HG03025 (cell line): ENCODE data around the gene IGFALS.
"Not testable (repeated sequence)": the region's sequence is repeated elsewhere in the genome, so short reads cannot be mapped to it uniquely, and the experiment has no call there.

Source experiments
- ATAC-seq: cut with Tn5 transposase; IDR thresholded peaks from one replicate; pipeline ENCODE4 v1.9.1; 2021; ENCODE audit warnings: mild to moderate bottlenecking, moderate library complexity; ENCODE audit not compliant: unreplicated experiment, low FRiP score

Gene IGFALS

DNA sequence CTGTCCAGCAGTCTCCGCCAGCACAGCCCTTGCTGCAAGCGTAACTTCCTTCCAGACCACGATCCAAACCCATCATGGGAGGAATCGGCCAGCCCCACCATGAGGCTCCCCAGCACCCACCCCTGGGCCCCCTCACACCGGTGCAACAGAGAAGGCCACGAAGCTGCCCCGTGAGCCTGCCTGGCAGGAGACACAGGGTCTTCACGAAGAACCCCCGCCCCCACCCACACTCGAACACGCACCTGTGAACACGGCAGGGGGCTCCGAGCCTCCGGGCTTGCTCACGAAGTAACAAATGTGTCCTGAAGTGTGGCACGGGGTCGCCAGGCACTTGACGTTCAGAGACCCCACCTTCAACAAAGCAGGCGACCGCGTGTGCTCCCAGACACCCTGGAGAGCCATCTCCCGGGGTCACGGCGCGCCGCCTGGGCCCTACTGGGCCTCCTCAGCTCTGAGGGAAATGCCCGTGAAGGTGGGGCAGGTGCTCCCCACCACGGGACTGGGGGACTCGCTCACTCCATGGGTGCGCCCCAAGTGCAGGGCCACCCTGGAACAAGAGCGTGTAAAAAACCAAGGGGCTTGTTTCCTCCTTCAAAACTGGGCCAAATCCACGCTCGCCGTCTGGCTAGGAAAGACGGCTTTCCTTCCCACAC is 25.5 kb upstream of the IGFALS start:
- no peak for ATAC-seq

DNA sequence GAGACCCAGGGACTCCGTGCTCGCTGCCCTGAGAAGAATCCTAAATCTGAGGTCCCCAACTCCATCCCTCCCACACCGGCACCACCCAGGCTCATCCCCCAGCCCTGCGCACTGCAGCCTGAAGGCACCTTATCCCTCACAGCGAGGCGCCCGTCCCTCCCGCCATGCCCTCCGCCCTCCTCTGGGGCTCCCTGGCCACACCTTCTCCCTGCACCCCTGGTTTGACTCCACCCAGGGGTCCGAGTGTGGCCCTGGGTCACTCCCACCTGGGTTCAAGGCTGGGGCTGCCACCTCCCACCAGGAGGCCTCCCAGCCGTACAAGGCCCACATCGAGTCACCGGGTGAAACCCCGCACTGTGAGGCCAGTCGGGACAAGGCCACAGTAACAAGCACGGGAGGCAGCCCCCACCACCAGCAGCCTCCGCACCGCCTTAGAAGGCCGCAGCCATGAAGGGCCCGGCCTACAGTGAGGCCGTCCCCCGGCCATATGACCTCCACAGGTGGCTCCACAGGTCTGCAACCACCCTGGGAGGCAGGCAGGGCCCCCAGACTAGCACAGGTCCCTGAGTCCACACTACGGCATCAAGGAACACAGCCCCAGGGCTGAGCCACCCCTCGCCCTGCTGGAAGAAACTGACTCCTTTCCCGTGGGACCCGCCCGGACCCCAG is 24.8 kb upstream of the IGFALS start:
- no peak for ATAC-seq

DNA sequence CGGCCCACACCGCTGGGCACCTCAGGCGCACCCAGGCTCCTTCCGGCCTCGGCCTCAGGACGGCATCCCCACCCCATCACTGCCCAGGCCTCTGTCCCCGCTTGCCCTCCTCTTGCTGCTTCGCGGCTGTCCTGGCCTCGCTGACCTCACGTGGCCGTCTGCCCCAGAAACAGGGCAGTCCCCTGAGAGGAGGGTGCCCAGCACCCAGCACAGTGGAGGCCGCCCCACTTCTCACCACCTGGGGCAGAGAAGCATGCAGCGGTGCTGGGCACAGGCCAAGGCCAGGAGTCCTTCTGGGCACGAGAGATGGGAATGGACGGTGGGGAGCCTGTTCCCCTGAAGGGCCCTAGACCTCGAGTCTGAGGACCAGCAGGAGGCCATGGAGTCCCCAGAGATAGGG is 24.2 kb upstream of the IGFALS start:
- no peak for ATAC-seq

DNA sequence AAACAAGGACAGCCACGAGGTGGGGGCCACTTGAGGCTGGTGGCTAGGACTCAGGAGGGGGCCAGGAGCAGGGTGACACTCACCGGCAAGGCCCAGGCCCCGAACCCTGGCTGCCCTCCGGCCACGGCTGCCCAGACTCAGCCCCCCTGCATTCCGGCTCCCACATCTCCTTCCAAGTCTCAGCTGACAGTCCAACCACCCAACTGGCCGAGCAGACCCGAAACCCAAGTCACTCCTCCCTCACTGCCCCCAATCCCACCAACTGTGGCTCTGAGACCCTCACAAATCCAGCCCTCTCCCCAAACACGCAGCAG is 23.7 kb upstream of the IGFALS start:
- no peak for ATAC-seq

DNA sequence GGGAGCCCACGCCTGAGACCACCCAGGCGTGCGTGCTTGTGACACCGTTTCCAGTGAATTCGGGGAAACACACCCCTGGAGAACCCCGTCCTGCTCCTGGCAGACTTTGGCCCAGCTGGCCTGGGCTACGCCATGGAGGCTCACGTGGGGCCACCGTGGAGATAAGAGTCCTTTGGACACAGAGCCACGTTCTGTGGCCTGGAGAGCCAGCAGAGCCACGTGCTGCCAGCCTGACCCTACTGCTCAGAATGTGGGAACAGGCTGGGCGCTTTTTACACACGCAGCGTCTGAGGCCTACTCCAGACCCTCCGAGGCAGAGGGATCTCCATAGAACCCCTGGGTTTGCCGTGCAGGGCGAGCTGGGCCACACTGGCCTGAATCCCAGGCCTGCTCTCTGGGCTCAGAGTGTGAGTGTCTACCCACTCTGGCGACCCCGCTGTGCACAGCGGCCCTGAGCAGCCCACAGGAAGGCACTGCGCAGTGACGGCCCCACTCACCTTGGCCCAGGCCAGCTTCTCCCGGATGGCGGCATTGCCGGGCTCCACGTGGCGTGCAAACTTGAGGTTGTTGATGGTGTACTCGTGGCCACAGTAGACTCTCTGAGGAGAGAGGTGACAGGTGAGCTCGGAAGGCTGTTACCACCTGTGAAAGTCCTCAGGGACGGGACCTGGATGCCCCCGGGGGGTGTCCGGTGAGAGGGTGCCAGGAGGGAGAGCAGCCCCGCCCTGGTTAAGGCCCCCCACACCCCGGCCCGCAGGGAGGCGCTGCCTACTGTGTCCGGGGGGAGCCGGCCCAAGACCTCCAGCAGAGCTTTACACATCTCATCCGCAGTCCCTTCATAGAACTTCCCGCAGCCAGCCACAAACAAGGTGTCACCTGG is 23.1 kb upstream of the IGFALS start:
- no peak for ATAC-seq

DNA sequence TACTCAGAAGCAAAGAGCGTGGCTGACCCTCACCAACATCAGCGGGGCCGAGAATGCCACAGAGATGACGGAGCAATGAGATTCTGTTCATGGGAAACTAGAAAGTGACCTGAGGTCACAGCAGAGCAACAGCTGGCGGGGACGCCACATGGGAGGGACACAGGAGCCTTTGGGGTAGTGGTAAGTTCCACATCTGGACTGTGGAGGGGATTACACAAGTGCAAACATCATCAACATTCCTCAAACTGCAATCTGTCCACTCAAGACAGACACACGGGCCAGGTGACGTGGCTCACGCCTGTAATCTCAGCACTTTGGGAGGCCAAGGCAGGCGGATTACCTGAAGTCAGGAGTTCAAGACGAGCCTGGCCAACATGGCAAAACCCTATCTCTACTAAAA is 22.0 kb upstream of the IGFALS start:
- no peak for ATAC-seq

DNA sequence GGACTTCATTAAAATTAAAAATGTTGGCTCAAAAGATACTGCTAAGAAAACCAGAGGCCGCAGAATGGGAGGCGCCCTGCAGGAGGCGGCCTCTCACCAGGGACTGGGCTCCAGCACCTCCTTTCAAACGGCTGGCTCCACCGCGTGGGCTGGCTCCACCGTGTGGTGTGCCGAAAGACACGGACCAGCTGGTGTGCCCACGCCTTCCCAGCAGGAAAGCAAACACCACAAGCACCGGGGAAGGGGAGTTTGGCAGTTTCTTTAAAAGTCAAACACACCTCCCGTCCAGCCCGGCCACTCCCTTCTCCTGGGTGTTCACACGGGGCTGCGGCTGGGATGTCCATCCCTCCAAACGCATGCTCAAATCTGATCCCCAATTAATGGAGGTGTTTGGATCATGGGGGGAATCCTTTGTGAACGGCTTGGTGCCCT is 19.2 kb upstream of the IGFALS start:
- ATAC-seq = no peak

DNA sequence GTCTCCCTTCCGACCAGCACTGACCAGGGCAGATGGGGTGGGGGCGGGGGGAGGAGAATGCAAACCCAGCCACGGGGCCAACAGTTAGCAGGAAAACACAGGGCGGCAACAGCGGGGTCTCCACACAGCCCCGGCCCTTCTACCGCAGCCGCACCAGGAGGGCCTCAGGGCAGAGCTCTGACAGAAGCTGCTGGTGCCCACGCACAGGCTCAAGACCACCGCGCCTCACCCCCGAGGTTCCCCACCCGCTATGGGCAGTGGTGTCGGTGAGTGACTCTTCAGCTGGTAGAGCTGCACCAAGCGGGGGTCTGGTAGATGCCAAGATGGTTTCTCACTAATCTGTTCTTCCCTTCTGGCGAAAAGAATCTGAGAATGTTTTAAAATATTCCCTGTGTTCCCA is 17.0 kb upstream of the IGFALS start:
- no peak for ATAC-seq

DNA sequence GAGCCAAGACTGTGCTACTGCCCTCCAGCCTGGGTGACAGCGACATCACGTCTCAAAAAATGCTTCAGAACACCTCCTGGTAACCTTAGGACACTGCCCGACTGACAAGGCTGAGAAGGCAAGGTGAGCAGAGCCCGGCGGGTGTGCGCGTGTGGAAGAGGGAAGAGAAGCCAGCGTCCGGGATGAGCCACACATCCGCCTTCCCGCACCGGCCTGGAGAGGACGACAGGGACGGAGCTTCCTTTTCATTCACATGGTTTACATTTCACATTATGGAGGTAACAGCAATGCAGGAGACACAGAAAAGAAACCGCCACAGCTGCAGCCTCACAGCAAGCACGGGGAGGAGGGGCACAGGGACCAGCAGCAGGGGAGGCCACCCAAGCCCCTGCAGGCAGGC is 16.6 kb upstream of the IGFALS start:
- ATAC-seq = no peak

DNA sequence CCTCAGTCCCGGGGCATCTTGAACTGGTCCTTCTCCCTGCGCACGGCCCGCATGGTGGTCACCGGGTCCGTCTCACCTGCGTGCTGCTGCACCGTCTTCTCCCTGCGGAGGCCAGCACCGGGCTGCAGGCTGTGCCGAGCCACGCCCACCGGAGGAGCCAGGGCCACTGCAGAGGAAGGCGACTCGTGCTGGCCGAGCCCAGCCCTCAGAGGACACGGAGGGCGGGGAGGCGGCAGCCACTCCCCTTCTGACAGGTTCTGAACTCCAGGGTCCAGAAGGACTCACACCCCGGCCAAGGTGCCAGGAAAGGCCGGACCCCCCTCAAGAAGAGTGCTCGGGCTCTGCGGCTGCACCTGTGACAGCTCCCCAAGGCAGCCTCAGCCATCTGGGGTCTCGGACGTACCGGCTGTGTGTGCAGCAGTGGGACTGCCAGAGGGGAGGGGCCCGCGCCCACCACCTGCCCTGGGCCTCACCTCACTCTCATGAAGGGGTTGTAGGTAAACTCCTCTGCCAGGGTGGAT is 15.8 kb upstream of the IGFALS start:
- ATAC-seq = no peak

DNA sequence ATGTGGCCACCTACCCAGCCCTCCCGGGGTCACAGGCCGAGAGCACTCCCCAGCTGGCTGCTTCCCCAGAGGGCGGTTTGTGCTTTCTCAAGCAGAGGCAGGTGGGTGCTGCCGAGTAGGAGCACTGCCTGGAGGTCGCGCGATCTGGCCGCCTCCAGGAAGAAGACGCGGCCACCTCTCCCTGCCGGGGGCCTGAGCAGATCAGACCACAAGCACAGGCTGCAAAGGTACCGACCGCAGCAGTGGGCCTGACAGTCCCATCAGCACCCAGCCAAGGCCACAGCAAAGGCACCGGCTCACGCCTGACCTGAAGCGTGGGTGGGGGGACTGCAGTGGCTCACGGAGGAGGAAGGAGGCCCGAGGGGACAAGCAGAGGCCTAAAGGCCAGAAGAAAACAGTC is 15.2 kb upstream of the IGFALS start:
- no peak for ATAC-seq

DNA sequence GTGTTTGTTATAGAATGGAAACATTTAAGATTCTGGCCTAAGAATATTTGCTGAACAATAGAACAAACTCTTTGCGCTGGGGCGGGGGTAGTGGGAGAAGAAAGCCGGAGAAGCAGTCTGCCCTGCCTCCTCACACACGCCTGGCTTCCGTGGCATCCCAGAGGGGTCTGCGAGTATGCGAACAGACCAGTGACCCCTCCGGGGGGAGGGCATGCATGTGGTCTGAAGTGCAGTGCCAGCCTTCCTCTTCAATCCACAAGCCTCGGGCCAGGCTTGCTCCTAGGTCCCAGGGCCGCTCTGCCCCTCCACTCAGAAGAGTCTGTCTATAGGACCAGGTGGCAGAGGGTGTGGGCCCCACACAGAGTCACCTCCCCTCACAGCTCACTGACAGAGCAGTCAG is 14.1 kb upstream of the IGFALS start:
- no peak for ATAC-seq

DNA sequence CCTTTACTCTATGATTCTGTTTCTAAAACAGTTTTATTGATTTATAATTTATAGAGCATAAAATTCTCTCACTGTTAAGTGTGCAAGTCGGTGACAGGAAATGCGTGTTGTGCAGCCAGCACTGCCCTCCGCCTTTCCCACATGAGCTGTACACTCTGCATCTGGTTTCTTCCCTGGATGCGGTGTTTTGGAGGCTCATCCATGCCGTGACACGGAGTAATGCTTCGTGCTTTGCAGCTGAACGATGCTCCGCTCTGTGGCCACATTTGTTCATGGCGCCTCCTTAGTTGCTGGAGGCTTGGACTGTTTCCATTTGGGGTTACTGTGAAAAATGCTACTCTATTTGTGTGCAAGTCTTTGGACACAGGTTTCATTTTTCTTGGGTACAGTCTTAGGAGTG is 7.2 kb upstream of the IGFALS start:
- ATAC-seq = no peak

DNA sequence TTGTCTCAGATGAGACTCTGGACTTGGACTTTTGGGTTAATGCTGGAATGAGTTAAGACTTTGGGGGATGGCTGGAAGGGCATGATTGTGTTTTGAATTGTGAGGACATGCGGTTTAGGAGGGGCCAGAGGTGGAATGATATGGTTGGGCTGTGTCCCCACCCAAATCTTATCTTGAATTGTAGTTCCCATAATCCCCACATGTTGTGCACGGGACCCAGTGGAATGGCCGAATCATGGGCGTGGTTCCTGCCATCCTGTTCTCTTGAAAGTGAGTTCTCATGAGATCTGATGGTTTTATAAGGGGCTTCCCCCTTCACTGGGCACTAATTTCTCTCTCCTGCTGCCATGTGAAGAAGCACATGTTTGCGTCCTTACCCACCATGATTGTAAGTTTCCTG is 5.8 kb upstream of the IGFALS start:
- not testable (repeated sequence) for ATAC-seq

DNA sequence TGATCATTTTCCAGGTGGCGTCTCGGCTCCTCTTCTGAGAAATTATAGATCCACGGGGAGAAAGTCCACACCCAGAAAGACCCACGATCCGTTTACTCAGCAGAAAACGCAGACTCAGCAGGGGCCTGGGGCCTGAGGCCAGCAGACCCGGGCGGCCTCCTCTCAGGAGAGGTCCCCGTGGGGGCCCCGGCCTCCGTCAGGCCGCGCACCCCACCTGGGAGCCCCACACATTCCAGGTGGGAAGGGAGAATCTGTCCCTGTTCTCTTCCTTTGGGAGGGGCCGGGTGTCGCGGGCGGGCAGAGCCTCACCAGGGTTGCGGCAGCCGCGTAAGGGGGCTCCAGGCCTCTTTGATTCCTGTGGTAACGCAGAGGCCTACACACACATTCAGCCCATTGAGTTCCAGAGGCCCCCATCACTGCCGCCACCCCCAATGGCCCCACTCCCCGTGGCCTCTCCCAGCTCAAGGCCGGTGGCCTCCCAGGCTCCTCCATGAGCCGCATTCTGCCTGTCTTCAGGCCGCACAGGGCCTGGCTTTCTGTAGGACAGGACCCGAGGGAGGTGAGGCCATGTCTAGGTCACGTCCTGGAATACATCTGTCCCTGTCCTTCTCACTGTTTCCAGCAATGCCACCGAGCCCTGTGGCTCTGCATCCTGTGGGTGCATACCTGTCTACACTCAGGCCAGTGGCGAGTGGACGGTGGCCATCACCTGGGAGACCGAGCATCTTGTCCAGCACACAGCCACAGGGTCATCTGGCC is 1.6 kb upstream of the IGFALS start:
- ATAC-seq = no peak

DNA sequence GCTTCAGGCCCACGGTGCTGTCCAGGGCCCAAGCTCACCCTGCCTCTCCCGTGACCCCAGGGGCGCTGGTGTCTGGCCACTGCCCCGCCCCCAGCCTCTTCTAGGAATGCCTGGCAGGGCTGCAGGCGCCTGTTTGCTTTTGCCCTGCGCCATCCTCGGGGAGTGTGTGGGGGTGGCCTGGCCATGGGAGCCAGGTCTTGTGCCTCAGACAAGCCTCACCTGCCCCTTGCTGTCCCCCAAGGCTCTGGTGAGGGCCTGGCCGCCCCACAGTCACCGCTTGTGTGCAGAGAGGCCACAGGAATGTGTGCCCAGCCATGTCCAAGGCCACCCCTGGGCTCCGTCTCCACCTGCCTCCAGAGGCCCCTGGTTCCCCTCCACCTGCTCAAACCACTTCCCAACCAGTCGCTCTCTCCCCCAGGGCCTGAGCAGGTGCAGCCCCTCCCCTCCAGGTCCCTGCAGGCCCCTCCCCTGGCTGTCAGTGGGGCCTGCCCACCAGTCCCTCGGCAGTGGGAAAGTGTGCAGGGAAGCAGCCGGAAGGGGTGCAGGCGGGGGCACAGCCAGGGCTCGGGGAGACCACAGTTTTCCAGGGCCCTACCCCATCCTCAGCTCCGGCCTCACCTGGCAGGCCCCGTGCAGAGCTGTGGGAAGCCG is 841 bp upstream of the IGFALS start:
- no peak for ATAC-seq

DNA sequence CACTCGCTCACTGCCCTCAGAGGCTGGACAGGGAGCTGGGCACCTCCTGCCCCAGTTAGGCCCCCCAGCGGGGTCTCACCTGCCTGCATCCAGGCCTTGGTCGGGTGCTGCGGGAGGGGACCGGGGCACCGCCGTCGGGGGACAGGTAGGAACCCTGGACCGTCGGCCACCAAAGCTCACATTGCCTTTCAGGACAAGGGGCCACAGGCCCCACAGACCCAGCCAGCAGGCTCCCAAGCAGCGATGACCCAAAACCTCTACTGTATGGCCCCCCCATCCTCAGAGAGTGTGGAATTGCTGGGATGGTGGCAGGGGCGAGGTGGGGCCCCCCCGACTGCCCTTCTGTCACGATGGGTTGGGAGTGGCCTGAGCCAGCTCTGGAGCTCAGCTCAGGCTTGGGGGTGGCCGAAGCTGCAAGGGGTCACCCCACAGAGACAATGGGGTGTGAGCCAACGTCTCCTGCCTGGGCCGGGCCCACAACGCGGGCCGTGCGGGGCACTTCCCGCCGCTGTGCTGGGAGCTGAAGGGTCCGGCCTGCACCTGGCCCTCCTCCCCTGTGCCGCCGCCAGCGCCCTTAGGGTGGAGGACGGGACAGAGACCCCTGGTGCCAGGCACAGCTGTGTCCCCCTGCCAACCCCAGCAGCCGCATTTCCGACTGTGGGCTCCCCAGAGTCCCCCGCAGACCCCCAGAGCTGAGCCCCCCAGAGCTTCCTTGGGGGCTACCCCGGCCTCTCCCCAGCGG is 498 bp downstream of the IGFALS start:
- no peak for ATAC-seq

DNA sequence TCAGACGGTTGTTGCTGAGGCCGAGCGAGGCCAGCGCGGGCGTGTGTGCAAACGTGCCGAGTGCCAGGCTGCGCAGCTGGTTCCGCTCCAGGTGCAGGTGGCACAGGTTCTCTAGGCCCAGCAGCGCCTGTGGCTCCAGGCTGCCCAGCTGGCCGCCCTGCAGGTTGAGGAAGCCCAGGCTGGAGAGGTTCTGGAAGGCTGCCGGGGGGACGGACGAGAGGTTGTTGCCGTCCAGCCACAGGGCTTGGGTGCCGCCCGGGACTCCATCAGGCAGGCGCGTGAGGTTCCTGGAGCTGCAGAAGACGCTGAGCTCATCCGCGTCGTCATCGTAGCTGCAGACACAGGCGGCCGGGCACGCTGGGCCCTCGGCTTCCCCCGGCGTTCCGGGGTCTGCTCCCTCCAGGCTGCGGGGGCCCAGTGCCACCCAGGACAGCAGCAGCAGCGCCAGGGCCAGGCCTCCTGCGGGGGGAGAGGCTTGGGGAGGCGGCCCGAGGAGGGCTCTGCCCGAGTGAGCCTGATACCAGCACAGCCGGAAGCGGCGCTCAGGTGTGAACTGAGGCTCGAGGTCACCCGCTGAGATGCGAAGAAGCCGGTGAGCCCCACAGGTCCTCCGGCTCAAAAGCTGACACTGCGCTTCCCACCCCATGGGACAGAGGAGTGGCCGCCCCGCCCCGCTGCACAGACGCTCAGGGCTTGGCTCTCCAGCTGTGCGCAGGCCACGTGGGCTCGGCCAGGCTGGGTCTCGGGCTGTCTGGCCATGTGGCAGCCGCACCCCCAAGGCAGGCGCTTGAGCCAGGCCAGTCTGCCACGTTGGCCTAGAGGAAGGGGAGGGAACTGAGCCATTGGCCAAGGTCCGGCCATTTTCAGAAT is 1.3 kb downstream of the IGFALS start:
- ATAC-seq = no peak
